ENCODE measurements around the gene SYT7. TPM values are rescaled to one million over a fixed set of nuclear protein-coding genes. Genes with fewer than 3 reads are reported as not detected.

SYT7 gene
- total and polyA plus RNA-seq, 11 donors = 12.4 to 34.7 (median 17.4) TPM

DNA sequence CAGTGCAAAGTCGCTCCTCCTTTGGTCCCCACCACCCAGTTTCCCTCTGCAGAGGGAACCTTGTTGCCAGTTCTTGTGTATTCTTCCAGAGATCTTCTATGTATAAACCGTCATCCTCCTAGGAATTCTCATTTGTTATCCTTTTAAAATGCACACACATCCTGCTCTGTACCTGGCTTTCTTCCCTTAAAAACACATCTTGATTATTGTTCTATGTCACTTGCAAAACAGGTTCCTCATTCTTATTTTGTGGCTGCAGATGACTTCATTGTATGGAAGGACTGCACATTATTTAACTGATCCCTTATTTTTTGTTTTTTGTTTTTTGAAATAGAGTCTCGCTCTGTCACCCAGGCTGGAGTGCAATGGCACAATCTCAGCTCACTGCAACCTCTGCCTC, 26.6 kb upstream of the SYT7 start:
- H3K27me3 ChIP-seq = no peaks in the 10 kb centered on the region
- TF ChIP-seq, protein P1, sequence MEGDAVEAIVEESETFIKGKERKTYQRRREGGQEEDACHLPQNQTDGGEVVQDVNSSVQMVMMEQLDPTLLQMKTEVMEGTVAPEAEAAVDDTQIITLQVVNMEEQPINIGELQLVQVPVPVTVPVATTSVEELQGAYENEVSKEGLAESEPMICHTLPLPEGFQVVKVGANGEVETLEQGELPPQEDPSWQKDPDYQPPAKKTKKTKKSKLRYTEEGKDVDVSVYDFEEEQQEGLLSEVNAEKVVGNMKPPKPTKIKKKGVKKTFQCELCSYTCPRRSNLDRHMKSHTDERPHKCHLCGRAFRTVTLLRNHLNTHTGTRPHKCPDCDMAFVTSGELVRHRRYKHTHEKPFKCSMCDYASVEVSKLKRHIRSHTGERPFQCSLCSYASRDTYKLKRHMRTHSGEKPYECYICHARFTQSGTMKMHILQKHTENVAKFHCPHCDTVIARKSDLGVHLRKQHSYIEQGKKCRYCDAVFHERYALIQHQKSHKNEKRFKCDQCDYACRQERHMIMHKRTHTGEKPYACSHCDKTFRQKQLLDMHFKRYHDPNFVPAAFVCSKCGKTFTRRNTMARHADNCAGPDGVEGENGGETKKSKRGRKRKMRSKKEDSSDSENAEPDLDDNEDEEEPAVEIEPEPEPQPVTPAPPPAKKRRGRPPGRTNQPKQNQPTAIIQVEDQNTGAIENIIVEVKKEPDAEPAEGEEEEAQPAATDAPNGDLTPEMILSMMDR (IDR thresholded peaks at IDR 0.05) = no peak
- TF ChIP-seq POLR2A (IDR thresholded peaks at IDR 0.05) = no peak
- intact Hi-C loops (cut with DNase I) = no loop called here
- no peaks in the 10 kb centered on the region for H3K9me3 ChIP-seq
- no peak for DNase-seq
- H3K4me1 ChIP-seq = peaks cover 0 to 24% (median 4%) of the 10 kb centered on the region in 12 donors
- no peak overlapping the region for H3K4me3 ChIP-seq
- ATAC-seq = no peak
- no peak overlapping the region for H3K27ac ChIP-seq
- H3K36me3 ChIP-seq = no peaks in the 10 kb centered on the region
- 82 to 91% (median 84%) methylated on average over 3 of the region's 3 CpGs for WGBS, 4 donors

DNA sequence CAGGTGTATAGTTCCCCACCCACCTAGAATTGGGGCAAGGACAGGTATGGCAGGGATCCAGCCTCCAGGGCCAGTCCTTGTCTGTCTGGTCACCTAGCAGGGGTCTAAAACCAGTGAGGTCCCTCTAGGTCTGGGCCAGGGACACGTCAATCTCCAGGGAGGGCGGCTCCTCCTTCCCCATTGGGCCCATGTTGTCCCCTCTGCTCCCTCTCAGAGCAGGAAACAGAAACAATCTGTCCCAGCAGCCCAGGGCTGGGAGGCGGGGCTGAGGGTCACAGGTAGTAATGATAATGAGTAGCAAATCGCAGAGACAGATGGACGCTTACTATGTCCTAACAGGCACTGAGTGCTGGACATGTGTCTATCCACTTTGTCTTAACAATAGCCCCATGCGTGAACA, 22.8 kb upstream of the SYT7 start:
- WGBS, 4 donors = 76 to 80% (median 79%) methylated on average over 6 of the region's 6 CpGs
- Histone ChIP-seq H3K27me3 (no peaks in the 10 kb centered on the region), H3K4me1 (peaks cover 0 to 25% (median 11%) of the 10 kb centered on the region in 12 donors), H3K4me3 (no peak overlapping the region), H3K27ac (peak overlapping the region in 2 of 12 donors; percentile 29 to 33), H3K9me3 (no peaks in the 10 kb centered on the region), H3K36me3 (no peaks in the 10 kb centered on the region)
- TF ChIP-seq, protein P1 (IDR thresholded peaks at IDR 0.05) = no peak
- no peak for TF ChIP-seq POLR2A (IDR thresholded peaks at IDR 0.05)
- ATAC-seq = no peak
- intact Hi-C loops (cut with DNase I) = no loop called here
- no peak for DNase-seq

DNA sequence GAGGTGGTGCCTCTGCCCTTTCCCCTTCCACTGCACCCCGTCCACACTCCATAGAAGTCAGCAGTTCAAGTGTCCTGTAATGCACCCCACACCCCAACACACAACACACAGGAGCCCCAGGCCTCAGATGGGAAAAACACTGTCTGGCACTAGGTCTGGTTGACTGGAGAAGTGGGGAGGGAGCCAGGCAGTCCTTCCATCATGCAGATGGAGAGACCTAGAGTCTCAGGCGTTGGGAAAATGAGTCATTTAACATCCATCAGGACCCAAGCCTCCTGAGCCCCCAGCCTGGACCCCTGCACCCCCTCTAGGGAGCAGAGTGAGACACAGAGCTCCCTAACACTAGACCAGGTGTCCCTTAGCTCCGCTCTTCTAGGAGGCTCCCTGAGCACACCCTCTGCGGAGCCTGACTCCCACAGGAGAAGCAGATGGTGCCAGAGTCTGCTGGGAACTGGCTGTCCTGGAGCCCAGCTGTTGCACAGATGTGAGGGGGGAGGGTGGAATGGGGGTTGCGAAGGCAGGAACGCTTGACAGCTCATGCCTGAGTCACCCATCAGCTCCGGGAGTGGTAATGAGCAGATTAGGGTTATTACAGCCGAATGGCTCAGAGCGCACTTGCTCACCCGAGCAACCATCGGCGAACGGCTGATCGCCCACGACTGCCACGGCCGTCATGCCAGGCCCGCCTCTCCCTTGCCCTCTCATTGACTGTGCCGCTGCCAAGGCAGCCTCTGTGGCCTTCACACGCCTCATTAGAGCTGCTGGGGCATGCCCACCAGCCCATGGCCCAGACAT, 22.1 kb upstream of the SYT7 start:
- peak; percentile 60 to 86 (median 80) for ATAC-seq
- intact Hi-C loops (cut with DNase I) = no loop called here
- no peaks in the 10 kb centered on the region for H3K27me3 ChIP-seq

DNA sequence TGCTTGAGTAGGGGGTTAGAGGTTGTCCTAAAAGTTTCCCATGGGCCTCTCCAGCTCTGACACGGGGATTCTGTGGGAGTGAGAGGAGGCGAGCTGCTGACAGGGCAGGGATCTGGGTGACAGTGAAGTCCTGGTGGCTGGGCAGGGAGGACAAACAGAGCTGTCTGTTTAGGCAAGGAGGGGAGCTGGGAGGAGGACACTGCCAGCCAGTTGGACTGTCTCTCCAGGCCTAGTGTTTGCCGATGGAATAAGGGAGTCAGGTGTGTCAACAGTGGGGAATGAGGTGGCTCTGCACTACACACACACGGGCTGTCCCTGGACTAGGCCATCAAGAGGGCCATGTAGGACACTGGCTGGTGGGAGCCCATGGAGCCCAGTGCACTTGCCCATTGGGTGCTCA, 20.6 kb upstream of the SYT7 start:
- no peaks in the 10 kb centered on the region for H3K9me3 ChIP-seq
- DNase-seq = no peak
- TF ChIP-seq, protein P1 (IDR thresholded peaks at IDR 0.05) = no peak
- TF ChIP-seq POLR2A (IDR thresholded peaks at IDR 0.05) = no peak
- no peak overlapping the region for H3K4me3 ChIP-seq
- no peak overlapping the region for H3K27ac ChIP-seq
- no peaks in the 10 kb centered on the region for H3K36me3 ChIP-seq
- no peaks in the 10 kb centered on the region for H3K27me3 ChIP-seq
- intact Hi-C loops (cut with DNase I) = no loop called here
- ATAC-seq = no peak
- H3K4me1 ChIP-seq = peaks cover 0 to 36% (median 16%) of the 10 kb centered on the region in 12 donors
- 83 to 95% (median 88%) methylated on average over 3 to 4 of the region's 4 CpGs for WGBS, 4 donors

More for the DNA sequence above, 22.1 kb upstream of the SYT7 start:
- WGBS, 4 donors = 71 to 83% (median 79%) methylated on average over 19 to 20 of the region's 20 CpGs
- no peaks in the 10 kb centered on the region for H3K9me3 ChIP-seq
- peak in 1 of 2 donors; percentile 13 for TF ChIP-seq POLR2A (IDR thresholded peaks at IDR 0.05)
- TF ChIP-seq, protein P1 (IDR thresholded peaks at IDR 0.05) = no peak
- peaks cover 0 to 31% (median 16%) of the 10 kb centered on the region in 12 donors for H3K4me1 ChIP-seq
- peak overlapping the region in 4 of 12 donors; percentile 10 to 43 (median 31) for H3K27ac ChIP-seq
- no peak overlapping the region for H3K4me3 ChIP-seq
- no peaks in the 10 kb centered on the region for H3K36me3 ChIP-seq
- peak; percentile 53 to 86 (median 81) for DNase-seq

Measured in heart left ventricle (tissue), 16 donors.